ENCODE measurements around the gene CWC25.
A peak's percentile ranks its signal among the peaks of the same experiment; 100 is the strongest.
"Not testable (repeated sequence)": the region's sequence is repeated elsewhere in the genome, so short reads cannot be mapped to it uniquely, and the experiment has no call there.

The CWC25 gene

DNA sequence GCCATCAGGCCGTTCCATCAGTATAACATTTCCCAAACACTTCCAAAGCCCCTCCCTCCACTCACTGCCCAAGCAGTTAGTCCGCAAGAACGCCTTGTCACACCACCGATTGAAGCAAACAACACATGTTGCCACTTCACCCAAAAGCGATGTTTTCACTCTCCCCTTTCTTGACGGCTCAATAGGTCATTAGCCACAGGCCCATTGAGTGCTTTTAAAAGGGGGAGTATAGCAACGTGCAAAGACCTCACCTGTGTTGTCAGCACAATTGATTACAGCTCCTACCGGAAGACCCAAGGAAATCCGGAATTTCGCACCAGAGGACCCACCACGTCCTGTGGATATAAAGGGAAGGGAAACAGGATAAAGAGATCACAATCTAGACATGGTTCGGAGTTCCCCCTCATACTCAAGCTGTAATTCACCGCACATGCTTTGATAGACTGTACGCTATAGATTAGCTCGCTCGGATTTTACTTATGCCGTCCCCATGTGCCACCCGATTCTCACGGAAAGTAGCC lies 27.7 kb upstream of the CWC25 start:
- no peak for DNase-seq

DNA sequence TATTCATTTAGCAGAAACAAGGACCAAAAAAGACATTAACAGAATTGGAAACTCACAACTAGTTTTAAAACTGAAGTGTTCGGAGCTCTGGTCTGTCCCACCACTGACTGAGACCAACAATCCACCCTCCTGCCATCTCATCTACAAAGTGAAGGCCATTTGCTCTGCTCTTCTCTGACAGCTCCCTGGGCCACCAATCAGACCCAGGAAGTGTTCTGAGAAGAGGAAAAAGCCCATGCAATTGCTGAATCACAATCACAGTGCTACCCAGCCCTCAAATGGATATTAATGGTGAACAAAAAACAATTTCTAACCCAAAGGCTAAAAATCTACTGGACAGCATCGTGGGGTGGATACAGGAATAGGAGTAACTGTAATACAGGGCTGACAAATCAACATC lies 26.3 kb upstream of the CWC25 start:
- DNase-seq, result no peak

DNA sequence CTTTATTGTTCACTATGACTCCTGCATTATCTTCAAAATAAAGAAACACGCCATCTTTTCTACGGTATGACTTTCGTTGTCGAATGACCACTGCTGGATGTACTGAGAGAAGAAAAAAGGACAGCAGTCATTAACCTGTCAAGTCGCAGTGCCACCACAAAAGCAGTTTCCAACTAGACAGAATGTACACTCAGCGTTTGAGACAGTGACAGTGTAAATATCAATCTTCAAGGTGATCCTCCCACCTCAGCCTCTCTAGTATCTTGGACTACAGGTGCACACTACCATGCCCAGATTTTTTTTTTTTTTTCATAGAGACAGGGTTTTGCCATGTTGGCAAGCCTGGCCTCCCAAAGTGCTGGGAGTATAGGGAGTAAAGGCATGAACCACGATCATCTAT lies 25.3 kb upstream of the CWC25 start:
- no peak for DNase-seq

DNA sequence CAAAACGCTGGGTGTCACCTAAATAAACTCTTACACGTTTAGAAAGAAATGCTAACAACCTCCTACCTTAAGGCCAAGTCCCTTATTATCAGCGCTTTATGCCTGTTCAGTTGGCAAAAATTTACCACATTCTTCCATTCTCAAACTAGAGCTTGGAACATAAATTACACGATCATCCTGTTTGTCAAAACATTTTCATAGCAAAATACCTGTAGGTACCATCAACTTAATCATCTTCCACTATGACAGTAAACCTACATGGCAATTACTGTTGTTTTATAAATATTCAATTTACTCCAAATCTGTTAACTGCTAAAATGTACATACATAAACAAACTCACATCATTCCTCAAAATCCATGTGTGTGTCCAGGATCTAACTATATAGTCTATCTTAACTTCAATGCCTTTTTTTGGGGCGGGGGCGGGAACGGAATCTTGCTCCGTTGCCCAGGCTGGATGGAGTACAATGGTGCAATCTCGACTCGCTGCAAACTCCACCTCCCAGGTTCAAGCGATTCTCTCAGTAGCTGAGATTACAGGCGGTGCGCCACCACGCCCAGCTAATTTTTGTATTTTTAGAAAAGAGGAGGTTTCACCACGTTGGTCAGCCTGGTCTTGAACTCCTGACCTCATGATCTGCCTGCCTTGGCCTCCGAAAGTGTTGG lies 24.0 kb upstream of the CWC25 start:
- no peak for DNase-seq

DNA sequence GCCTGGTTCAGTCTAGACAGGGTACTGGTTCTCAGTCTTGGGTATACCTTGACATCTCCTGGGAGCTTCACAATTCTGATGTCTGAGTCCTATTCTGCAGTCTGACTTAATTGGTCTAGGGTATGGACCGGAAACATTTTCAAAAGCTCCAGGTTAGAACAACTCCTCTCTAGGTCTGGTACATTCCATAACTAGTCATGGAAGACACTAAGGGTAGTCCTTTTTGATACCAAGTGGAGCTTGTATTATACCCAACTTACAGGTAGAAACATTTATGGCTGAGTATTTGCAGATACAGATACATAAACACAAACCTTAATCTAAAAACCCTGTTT lies 23.4 kb upstream of the CWC25 start:
- no peak for DNase-seq

DNA sequence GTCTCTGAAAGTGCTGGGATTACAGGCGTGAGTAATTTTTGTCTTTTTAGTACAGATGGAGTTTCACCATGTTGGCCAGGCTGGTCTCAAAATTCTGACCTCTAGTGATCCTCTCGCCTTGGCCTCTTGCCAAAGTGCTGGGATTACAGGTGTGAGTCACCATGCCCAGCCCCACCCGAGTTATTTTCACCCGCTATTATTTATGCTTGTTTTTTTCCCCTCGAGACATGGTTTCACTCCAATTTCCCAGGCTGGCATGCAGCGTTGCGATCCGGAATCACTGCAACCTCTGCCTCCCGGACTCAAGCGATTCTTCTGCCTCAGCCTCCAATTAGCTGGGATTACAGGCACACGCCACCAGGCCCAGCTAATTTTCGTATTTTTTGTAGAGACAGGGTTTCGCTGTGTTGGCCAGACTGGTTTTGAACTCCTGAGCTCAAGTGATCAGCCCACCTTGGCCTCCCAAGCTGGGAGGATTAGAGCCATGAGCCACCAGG lies 19.2 kb upstream of the CWC25 start:
- DNase-seq, result no peak

DNA sequence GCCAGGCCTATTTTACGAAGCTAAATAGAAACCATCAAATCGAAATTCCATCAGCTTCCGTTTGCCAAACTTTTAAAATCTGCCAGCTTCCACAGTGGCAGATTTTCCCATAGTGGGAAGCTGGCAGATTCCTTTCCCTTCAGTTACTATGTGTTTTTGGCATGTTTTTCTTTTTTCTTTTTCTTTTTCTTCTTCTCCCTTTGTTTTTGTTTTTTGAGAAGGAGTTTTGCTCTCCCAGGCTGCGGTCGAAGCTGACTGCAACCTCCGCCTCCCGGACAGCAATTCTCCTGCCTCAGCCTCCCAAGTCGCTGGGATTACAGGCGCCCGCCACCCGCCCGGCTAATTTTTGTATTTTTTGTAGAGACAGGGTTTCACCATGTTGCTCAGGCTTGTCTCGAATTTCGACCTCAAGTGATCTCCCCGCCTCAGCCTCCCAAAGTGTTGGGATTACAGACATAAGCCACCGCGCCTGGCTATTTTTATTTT lies 684 bp upstream of the CWC25 start:
- no peak for DNase-seq

DNA sequence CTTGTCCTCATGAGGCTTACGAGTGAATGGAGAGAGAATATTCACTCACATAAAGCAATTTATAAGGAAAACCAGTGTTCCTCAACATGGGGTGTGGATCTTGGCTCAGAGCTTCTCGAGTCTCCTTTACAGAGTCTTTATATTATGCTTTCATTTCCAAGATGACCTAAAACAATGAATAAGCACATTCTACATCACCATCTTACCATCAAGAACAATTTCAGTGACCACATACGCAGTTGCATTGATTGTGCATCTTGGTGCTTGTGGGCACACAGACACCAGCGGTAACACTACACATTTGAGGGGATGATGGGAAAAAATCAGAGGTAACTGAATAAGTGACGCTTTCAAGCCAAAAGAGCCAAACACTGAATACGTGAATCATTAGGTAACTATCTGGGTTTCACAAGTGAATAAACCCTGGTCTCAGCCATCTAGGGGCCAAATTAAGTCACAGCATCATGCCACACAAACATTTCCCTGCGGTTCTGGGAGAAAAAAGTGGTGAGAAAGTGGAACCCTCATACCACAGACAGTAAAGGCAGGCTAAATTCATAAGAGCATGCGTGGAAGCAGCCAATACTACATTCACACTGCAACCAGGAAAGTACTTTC lies 9.4 kb downstream of the CWC25 start:
- no peak for DNase-seq

DNA sequence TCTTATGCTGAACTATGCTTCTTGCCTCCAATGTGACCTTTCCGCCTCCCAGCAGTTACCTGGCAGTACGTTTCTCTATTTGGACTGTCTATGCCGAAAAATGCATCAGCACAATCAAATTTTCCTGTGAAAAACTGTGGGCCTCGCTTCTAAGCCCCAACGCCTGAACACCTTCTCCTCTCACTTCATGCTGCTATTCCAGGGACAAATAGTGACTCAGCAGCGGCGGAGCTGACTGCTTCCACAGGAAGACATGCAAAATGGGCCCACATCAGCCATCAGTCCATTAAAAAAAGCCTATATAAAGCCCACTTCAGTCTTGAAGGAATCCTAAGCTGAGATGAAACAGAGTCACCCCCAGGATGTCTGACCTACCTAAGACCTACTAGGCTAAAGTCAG lies 15.3 kb downstream of the CWC25 start:
- DNase-seq, result no peak

DNA sequence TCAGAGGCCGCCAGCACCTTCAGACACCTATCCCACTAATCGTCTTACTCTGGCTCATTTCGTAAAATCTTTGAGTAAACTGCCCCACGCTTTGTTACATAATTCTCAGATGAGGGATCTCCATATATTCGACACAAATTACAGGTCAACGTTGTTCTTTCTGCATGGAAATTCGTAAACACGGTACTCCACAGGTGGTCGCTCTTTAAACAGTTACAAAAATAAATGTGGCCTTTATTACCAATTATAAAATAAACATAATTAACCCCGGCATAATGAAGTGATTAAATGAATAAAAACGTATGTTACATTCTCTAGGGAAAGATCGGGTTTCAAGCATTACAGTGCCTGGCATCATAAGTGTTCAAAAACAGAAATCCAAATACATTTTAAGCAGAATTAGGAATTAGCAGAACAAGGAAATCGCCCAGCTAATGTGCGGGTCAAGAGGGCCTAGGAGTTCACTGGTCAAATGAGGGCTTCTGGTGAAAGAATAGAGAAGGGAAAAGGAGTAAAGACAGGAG lies 24.8 kb downstream of the CWC25 start:
- no peak for DNase-seq

DNA sequence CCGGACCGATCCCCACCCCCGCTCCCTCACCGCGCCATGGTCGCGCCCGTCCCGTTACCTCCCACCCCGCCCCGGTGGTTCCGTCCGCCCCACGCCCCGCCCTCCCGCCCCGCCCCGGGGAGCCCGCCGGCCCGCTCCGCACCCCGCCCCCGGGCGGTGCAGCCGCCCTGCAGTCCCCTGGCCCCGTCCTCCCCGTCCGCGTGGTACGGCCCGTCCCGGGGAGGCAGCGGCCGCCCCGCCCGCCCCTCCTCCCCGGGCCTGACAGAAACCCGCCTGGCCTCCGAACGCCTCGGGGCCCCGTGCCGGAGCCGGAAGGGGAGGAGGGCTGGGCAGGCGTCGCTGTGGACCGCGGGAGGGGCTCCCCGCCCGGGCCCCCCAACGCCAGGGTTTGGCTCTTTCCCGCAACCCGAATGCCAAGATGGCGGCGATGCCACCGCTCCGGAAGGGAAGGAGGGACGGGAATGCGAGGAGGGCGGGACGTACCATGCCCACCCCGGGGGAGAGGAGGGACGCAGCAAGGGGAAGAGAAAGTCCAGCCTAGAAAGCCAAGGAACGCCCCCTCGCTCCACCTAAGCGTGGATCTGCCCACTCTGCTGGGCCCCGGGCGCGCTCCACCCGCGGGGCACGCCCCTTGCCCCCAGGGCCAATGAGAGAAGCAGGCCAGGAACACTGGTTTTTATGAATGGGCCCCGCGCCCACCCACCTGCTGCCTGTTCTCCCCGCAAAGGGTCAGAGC lies 25.5 kb downstream of the CWC25 start, which contains the start of gene PIP4K2B:
PIP4K2B (minus strand) TSS at position 56 of the 736 bp plus-strand sequence. CDS start 132 bp downstream, outside the sequence.
- DNase-seq, result peak; percentile 72 to 81 (median 80)

DNA sequence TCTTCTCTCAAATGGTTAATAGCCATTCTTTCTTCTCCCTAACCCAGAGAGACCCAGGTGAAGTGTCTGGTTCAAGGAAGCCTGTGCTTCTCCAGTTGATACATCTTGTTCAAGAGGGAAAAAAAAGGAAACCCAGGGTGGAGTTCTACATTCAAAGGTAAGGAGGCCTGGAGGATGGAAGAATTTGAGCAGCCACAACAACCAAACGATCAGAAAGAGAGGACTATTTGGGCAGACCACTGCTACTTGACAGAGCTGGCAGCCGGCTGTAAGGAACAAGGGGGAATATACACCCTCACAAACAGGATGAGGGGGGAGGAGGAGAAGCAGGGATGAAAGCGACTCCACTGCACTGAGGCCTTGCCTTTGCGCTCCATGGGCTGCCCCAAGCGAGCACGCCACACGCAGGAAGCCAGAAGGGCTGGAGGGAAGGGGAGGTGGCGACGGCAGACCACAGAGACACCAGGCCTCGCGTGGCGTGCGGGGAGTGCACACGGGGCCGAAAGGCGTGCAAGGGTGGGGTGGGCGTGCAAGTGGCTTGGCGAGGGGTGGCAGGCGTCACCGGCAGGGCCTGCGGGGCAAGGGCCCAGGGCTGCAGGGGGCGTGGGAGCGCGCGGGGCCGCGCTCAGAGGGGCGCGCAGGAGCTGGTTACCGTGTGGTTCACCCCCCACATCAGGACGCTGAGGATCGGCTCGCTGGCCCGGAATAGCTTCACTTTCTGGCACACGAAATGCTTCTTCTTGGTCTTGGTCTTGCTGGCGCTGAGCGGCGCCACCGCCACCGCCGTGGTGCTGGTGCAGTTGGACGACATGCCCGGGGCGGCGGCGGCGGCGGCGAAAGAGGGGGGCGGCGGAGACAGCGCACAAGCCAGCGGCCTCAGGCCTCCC lies 26.3 kb downstream of the CWC25 start:
- peak; percentile 20 to 32 (median 28) for DNase-seq

DNA sequence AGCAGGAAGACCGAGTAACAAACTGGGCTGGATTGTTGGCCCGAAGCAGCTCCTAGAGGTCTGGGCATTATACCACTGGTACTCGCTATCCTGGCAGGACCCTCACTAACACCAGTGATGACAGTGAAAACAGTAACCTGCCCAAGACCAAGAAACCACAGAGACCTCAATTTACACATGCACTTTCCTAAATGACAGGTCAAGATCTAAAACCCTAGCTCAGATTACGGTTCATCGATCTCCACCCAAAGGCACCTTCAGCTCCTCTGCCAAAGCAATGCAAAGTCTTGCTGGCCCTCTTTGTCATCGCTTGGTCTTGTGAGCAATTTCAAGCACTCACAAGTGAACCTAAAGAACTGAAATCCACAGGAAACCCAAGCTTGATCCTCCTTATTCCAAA lies 27.3 kb downstream of the CWC25 start:
- no peak for DNase-seq

DNA sequence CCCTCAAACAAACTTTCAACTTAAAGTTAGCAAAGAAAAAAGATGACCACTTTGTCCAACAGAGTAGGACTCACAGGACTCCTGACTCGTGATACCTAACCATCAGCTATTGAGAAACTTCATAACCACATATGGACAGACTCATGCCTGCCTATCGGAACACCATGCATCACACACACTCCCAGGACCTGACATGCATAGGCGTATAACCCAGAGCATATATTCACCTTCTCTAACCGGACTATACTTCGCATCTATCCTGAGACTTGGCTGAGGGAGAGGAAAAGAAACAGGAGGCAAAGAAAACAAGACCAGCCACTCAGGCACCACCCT lies 28.0 kb downstream of the CWC25 start:
- no peak for DNase-seq

DNA sequence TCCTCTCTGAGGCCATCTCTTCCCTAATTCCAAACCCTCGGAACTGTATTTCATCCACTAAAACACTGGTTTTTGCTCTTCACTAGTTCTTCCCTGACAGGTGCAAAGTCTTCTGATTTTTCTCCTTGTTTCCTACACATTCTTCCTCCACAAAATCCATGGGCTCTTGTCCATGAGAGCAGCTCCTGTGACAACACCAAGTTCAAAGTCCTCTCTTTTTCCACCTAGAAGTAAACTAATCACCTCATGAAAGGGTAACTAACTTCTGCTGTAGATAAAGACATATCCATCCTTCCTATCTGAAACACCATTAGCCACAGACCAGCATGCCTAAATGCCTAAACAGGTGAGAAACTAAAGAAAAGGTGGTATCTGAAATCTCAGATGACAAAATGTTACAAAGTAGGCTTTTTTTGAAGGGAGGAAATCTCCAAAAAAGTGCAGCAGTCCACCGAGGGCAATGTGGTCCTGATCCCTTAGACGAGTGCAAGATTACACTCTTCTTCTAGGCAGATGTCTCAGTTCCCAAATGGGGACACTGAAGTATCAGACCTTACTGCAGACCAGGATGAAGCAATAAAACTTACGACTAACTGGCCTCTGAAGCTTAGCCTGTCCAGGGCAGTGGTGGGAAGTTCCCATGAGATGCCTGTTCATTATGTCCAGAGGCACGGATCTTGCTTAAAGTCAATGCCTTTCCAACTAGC lies 28.5 kb downstream of the CWC25 start:
- no peak for DNase-seq

DNA sequence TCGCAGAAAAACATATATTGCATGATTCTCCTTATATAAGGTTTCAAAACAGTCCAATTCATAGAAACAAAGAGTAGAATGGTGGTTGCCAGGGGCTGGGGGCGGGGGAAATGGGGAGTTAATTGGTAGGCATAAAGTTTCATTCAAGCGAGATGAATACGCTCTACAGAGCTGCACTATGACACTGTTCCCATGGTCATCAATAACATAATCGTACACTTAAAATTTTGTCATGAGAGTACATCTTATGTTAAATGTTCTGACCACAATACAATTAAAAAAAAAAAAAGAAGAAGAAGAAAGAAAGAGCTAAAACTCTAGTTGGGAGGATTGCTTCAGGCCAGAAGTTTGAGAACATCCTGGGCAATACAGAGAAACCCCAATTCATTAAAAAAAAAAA lies 30.9 kb downstream of the CWC25 start:
- DNase-seq, result no peak

DNA sequence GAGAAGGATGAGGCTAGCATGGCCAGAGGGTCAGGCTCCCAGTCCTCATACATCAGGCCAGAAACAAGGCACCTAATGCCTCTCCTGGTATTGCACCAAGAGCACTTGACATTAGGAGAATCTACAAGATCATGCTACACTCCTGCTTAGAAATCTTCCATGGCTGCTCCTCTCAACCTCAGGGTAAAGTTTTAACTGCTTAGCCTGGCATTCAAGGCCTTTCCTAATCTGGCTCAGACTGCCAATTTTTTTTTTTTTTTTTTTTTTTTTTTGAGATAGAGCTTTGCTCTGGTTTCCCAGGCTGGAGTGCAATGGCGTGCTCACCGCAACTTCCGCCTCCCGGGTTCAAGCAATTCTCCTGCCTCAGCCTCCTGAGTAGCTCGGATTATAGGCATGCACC lies 34.0 kb downstream of the CWC25 start:
- no peak for DNase-seq

DNA sequence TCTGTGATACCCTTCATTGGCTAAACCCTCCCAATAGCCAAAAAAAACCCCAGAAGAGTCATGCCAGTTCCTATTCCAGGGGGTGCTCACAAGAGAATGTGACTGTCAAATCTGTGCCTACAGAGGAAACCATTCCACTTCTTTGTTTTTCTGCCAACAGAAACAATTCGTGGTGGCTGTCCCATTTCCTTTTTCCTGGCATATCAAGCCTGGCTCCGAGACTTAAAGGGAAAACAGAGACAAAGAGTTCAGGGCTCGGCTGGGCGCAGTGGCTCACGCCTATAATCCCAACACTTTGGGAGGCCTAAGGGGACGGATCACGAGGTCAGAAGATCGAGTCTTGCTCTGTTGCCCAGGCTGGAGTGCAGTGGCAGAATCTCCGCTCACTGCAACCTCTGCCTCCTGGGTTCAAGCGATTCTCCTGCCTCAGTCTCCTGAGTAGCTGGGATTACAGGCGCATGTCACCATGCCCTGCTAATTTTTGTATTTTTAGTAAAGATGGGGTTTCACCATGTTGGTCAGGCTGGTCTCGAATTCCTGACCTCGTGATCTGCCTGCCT lies 34.9 kb downstream of the CWC25 start:
- not testable (repeated sequence) for DNase-seq

DNA sequence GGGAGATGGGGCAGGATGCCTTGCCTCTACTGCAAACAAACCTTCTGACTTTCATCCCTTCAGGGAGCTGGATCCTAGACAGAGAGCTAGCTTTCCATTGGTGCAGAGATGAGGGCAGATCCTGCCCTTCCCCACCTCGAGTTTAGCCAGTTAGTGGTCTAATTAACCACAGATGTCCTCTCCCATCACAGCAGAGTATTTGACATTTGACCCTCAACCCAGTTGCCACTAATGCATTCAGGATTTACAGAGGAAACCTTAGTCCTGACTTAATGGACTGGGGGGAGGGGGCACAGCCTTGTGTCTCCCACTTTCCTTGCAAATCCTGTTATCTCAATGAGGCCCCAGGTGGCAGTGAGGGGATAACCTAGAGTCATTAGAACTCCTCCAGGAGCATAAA lies 35.9 kb downstream of the CWC25 start:
- DNase-seq, result no peak

DNA sequence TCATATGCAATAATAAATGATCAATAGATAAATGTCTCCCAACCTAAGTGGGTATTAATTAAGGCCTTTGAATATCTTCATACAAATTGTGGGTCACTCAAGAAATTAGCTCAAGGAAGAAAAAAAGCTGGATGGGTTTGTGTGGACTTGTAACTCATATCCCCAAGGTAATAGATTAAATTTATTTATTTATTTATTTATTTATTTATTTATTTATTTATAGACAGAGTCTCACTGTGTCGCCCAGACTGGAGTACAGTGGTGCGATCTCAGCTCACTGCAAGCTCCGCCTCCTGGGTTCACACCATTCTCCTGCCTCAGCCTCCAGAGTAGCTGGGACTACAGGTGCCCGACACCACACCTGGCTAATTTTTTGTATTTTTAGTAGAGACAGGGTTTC lies 37.1 kb downstream of the CWC25 start:
- not testable (repeated sequence) for DNase-seq

DNA sequence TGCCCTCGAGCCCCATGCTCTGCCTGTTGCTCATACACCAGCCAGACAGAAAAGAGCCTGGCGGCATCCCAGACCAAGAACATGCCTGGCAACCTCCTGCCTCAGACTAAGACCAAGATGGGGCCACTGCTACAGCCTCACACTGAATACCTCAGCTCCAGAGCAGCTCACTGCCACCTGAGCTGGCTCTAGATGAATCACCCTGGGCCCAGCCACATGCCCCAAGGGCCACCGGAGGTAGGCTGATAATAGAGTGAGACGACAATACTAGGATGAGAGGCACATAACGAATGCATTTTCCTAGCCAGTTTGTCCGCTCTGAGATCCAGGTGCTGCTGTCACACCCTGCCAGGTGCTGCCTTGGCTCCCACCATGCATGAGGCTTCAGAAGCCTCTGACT lies 38.7 kb downstream of the CWC25 start:
- DNase-seq, result no peak

DNA sequence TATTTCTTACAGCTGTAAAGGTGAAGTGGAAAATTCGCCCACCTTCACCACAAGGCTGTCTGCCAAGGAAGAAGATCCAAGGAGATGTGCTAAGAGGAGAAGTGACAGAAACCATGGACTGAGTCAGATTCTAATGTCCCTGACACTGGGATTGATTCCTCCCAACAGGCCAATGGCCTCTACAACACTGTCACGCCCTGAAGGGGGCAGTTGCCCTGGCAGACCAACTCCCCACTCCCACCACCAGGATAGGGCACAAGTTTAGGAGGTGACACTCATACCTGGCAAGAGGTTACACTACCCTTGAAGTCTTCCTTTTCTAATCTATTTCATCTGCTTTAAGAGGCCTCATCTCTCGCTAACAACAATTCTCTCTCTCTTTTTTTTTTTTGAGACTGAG lies 41.9 kb downstream of the CWC25 start:
- DNase-seq, result no peak

Measured in activated CD4-positive, CD25-positive, alpha-beta regulatory T cell (primary cell).